ENCODE measurements around the gene C6orf89.

DNA sequence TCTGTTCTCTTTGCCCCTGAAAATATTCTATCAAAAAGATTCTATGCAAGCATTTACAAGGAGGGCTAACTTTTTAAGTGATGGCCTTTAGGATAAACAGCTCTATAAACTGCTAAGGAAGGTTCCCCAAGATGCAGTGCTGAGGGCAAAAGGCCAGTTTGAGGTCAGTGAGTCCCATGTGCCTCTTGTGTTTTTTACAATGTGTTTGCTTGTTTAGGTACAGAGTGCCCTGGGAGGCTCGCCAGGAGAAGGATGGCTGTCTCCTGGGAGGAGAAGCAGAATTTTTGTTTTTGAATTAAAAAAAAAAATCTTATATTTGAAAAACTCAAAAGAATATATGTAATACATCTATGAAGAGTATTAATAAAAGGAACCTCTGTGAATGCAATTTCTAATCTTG is 87.4 kb downstream of the C6orf89 start:
- no peak for TF ChIP-seq CTCF (conservative IDR thresholded peaks at IDR 0.05; ENCODE audit: low read depth, low read length)
- no peak for TF ChIP-seq EZH2 (IDR thresholded peaks at IDR 0.05; ENCODE audit: borderline replicate concordance, low read depth, low read length, poor library complexity, severe bottlenecking)
